Transverse colon (tissue), 1 donor: Measurements from ENCODE around the gene COX7A1.
"Not testable (repeated sequence)": the region's sequence is repeated elsewhere in the genome, so short reads cannot be mapped to it uniquely, and the experiment has no call there.

Source experiments
- EP300 ChIP-seq: sonication (generic); formaldehyde crosslinking; IDR thresholded peaks from one replicate; pipeline ENCODE4 v1.6.1; 2017; ENCODE audit warnings: antibody characterized with exemption, low read depth
- POLR2A ChIP-seq: fragments of 450-650 bp; IDR thresholded peaks from one replicate; pipeline ENCODE4 v1.6.1; 2016; ENCODE audit warnings: antibody characterized with exemption, mild to moderate bottlenecking, moderate library complexity

DNA sequence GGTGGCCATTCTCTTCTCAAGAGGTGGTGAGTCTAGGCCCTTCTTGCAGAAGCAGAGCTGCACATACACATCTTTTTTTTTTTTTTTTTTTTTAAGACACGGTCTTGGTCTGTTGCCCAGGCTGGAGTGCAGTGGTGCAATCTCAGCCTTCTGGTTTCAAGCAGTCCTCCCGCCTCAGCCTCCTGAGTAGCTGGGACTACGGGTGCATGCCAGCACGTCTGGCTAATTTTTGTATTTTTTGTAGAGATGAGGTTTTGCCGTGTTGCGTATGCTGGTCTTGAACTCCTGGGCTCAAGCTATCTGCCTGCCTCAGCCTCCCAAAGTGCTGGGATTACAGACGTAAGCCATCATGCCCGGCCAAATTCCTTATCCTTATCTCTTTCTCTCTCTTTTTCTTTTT, 21.6 kb upstream of the COX7A1 start:
- not testable (repeated sequence) for TF ChIP-seq EP300, POLR2A
